Skeletal muscle tissue (tissue), 4 donors: ENCODE measurements around the gene BCDIN3D. TPM values are rescaled to one million over a fixed set of nuclear protein-coding genes. Genes with fewer than 3 reads are reported as not detected.

Experiments
- H3K27ac ChIP-seq: one replicate; pipeline ENCODE4 v1.7.0; 2013; ENCODE audit warnings: mild to moderate bottlenecking, low read depth, low read length, inconsistent platforms
- H3K27me3 ChIP-seq, 3 donors: one replicate each; pipeline ENCODE4 v1.7.0; 2013; ENCODE audit warnings: low read length in 3 of 3; ENCODE audit not compliant: control insufficient read depth in 3 of 3, insufficient read depth in 3 of 3
- H3K36me3 ChIP-seq, 3 donors: one replicate each; pipeline ENCODE4 v1.7.0; 2013; ENCODE audit warnings: low read length in 3 of 3; ENCODE audit not compliant: control insufficient read depth in 3 of 3, insufficient read depth in 3 of 3
- H3K4me1 ChIP-seq, 3 donors: one replicate each; pipeline ENCODE4 v1.7.0; 2013; ENCODE audit warnings: low read length in 3 of 3, mild to moderate bottlenecking in 3 of 3; ENCODE audit not compliant: control insufficient read depth in 3 of 3, insufficient read depth in 3 of 3
- H3K4me3 ChIP-seq, 3 donors: one replicate each; pipeline ENCODE4 v1.7.0; 2013; ENCODE audit warnings: low read length in 3 of 3
- H3K9ac ChIP-seq, 3 donors: one replicate each; pipeline ENCODE4 v1.7.0; 2013; ENCODE audit warnings: low read length in 3 of 3, mild to moderate bottlenecking in 3 of 3, moderate library complexity in 2 of 3, low read depth in 1 of 3
- H3K9me3 ChIP-seq, 3 donors: one replicate each; pipeline ENCODE4 v1.7.0; 2013; ENCODE audit warnings: low read length in 3 of 3; ENCODE audit not compliant: control insufficient read depth in 3 of 3
- total RNA-seq: library from RNA; depleted of rRNA; stranded (reverse); fragments of >200 nt; gene quantifications from one replicate; pipeline ENCODE4 v1.2.3, GENCODE V29; 2014
- donor health status: Osteomylitis.

Gene BCDIN3D
- total RNA-seq, 1 donor from 2014 or later, result 6.8 TPM

DNA sequence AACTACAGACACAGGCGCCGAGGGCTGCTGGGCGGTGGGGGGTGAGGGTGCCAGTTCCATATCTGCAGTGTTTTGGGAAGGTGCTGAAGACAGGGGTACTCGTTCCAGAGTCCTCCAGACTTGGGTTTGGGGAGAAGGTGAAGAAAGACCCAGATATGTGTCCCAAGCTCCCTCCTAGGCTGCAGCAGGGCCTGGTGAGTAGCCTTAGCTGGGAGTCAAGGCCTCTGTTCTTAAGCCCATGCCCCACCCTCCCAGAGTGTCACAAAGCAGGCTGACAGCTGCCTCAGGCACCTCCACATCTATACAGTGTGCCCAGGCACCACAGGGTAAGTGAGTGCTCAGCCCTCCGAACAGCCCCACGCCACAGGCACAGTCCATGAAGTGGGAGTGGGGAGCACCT is 19.0 kb downstream of the BCDIN3D start:
- no peaks in the 10 kb centered on the region for H3K27me3 ChIP-seq
- H3K36me3 ChIP-seq, result peaks cover 0 to 2% (median 0%) of the 10 kb centered on the region in 3 donors
- H3K9ac ChIP-seq, result peak overlapping the region in 1 of 3 donors; percentile 30
- no peaks in the 10 kb centered on the region for H3K9me3 ChIP-seq
- peak overlapping the region in 1 of 3 donors; percentile 2 for H3K4me3 ChIP-seq
- H3K27ac ChIP-seq, result peak overlapping the region; percentile 84
- peaks cover 55 to 68% (median 57%) of the 10 kb centered on the region in 3 donors for H3K4me1 ChIP-seq

DNA sequence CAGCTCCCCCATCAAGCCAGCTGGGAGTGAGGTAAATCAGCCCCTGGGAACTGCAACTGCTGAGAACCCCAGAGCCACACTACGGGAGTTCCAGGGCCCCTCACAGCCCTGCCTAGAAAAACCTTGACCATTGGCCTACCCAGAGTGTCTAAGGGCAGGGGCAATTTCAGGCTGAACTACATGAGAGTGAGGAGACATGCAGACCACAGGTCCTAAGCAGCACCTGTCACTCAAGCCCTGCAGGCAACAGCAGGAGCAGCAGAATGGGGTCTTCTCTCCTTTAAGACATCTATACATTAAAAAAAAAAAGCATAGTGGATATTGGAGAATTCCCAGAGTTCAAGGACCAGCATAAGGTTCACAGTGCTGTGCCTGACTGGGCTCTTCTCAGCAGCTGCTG is 19.6 kb downstream of the BCDIN3D start:
- H3K4me3 ChIP-seq, result no peak overlapping the region
- peaks cover 0 to 2% (median 0%) of the 10 kb centered on the region in 3 donors for H3K36me3 ChIP-seq
- no peak overlapping the region for H3K27ac ChIP-seq
- H3K9me3 ChIP-seq, result no peaks in the 10 kb centered on the region
- no peaks in the 10 kb centered on the region for H3K27me3 ChIP-seq
- H3K9ac ChIP-seq, result peak overlapping the region in 1 of 3 donors; percentile 30
- peaks cover 51 to 62% (median 54%) of the 10 kb centered on the region in 3 donors for H3K4me1 ChIP-seq

DNA sequence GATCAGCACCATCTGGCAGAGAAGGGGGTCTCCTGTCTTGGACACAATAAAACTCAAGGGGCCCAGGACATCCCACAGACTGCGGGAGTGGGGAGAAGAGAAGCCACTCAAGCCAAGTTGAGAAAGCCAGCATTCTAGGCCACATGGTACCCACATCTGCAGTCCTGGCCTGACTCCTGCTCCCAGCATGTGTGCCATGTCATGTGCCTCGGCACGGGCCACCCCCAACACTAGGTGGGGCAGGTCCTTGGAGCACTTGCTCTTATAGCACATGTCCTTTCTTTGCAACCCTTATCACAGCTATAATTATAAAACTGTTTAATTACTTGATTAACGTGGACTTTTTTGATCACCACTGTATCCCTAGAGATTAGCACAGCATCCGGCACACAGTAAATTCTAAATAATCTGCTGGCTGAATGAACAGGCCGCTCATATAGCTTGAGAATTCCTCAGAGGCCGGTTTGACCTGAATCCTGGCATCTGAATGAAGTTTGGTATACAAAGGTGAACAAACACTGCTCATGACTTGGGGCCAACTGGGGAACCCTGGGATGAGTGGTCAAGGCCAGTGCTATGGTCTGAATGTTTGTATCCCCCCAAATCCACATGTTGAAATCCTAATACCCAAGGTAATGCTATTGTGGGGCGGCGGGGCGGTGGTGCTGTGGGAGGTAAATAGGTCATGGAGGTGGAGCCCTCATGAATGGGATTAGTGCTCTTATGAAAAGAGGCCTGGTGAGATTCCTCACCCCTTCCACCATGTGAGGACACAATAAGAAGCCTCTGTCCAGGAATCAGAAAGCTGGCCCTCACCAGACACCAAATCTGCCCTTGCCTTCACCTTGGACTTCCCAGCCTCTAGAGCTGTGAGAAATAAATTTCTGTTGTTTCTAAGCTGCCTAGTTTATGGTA is 21.3 kb downstream of the BCDIN3D start:
- Histone ChIP-seq H3K36me3 (peaks cover 0 to 2% (median 0%) of the 10 kb centered on the region in 3 donors), H3K9me3 (no peaks in the 10 kb centered on the region), H3K27me3 (no peaks in the 10 kb centered on the region), H3K27ac (no peak overlapping the region), H3K4me1 (peaks cover 42 to 51% (median 45%) of the 10 kb centered on the region in 3 donors), H3K4me3 (no peak overlapping the region), H3K9ac (no peak overlapping the region)

DNA sequence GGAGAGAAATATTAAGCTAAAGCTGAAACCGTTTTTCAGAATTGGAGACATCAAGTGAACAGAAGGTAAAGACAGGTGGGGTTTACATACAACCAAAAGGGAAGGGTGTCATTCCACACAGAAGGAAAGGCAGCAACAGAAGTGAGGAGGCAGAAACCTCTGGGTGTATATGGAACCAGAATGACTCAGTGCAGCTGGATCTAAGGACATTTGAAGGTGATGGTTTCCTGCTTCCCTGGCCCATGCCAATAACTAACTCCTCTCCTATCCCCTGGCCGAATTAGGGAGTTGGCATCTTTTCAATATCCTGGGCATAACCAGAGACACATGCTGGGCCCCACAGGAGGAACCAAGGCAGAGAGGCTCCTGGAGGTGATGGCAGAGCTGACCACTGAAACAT is 23.1 kb downstream of the BCDIN3D start:
- no peaks in the 10 kb centered on the region for H3K9me3 ChIP-seq
- no peak overlapping the region for H3K9ac ChIP-seq
- peak overlapping the region; percentile 10 for H3K27ac ChIP-seq
- peaks cover 25 to 33% (median 29%) of the 10 kb centered on the region in 3 donors for H3K4me1 ChIP-seq
- H3K4me3 ChIP-seq, result no peak overlapping the region
- H3K27me3 ChIP-seq, result no peaks in the 10 kb centered on the region
- H3K36me3 ChIP-seq, result peaks cover 0 to 4% (median 0%) of the 10 kb centered on the region in 3 donors

DNA sequence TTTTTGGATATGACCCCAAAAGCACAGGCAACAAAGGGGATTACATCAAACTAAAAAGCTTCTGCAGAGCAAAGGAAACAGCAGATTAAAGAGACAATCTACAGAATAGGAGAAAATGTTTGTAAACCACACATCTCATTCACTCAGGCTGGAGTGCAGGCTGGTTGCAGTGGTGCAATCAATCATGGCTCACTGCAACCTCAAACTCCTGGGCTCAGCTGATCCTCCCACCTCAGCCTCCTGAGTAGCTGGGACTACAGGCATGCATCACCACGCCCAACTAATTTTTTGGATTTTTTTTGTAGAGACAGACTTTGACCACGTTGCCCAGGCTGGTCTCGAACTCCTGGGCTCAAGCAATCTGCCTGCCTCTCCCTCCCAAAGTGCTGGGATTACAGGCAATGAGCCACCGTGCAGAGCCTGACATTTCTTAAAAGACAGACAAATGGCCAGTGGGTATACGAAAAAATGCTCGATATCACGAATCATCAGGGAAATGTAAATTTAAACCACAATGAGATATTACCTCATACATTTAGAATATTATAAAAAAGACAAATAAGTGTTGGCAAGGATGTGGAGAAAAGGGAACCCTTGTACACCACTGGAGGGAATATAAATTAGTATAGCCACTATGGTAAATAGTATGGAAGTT is 24.5 kb downstream of the BCDIN3D start:
- no peak overlapping the region for H3K4me3 ChIP-seq
- H3K9me3 ChIP-seq, result no peaks in the 10 kb centered on the region
- no peaks in the 10 kb centered on the region for H3K27me3 ChIP-seq
- no peak overlapping the region for H3K27ac ChIP-seq
- no peak overlapping the region for H3K9ac ChIP-seq
- H3K4me1 ChIP-seq, result peaks cover 12 to 20% (median 16%) of the 10 kb centered on the region in 3 donors
- peaks cover 0 to 2% (median 0%) of the 10 kb centered on the region in 3 donors for H3K36me3 ChIP-seq

DNA sequence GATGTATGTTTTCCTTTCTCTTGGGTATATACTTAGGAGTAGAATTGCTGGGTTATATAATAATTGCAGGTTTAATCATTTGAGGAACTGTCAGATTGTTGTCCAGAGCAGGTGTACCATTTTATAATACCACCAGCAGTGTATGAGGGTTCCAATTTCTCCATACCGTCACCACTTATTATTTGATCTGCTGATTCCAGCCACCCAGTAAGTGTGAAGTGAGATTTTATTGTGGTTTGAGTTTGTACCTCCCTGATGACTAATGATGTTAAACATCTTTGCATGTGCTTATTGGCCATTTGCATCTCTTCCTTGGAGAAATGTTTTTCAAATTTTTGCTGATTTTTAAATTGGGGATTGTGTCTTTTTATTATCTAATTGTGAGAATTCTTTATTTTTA is 29.8 kb downstream of the BCDIN3D start:
- Histone ChIP-seq H3K27ac (no peak overlapping the region), H3K4me1 (peaks cover 24 to 28% (median 25%) of the 10 kb centered on the region in 3 donors), H3K9ac (no peak overlapping the region), H3K36me3 (peaks cover 0 to 2% (median 0%) of the 10 kb centered on the region in 3 donors), H3K9me3 (no peaks in the 10 kb centered on the region), H3K27me3 (no peaks in the 10 kb centered on the region), H3K4me3 (no peak overlapping the region)

DNA sequence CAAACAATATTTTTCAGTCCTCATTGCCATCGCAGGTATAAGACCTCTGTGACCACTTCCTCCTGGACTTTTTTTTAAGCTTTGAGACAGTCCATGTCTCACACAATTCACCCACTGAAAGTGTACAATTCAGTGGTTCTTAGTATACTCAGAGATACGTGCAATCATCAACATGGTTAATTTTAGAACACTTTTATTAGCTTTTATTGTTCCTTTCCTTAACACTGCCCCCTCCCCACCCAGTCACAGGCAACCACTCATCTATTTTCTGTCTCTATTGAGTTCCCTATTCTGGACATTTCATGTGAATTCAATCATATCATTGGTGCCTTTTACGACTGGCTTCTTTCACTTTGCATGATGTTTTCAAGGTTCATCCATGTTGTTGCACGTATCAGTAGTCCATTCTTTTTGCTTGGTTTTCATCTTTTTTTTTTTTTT is 30.9 kb downstream of the BCDIN3D start:
- H3K4me3 ChIP-seq, result no peak overlapping the region
- peaks cover 0 to 5% (median 0%) of the 10 kb centered on the region in 3 donors for H3K36me3 ChIP-seq
- no peak overlapping the region for H3K27ac ChIP-seq
- no peaks in the 10 kb centered on the region for H3K27me3 ChIP-seq
- H3K9ac ChIP-seq, result no peak overlapping the region
- peaks cover 26 to 32% (median 27%) of the 10 kb centered on the region in 3 donors for H3K4me1 ChIP-seq
- no peaks in the 10 kb centered on the region for H3K9me3 ChIP-seq

DNA sequence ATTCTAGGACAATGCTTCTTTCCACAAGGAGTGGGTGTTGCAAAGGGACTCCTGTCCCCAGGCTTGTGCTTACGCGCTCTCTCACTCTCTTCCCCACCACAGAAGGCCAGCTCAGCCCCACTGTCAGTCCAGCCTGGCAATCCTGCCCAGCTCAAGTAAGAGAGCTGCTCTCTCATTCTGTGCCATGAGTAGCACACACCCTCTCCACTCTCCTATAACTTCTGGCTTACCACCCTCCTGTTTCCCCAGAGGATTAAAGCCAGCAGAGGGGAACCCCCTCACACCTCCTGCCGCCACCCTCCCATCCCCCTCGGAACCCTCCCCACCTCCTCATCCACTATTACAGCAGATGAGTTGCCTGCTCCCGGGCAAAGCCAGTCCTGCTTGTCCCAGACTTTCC is 31.8 kb downstream of the BCDIN3D start:
- H3K27me3 ChIP-seq, result no peaks in the 10 kb centered on the region
- H3K9ac ChIP-seq, result no peak overlapping the region
- H3K4me1 ChIP-seq, result peaks cover 26 to 34% (median 34%) of the 10 kb centered on the region in 3 donors
- no peaks in the 10 kb centered on the region for H3K9me3 ChIP-seq
- H3K36me3 ChIP-seq, result peaks cover 0 to 5% (median 0%) of the 10 kb centered on the region in 3 donors
- no peak overlapping the region for H3K4me3 ChIP-seq
- no peak overlapping the region for H3K27ac ChIP-seq

DNA sequence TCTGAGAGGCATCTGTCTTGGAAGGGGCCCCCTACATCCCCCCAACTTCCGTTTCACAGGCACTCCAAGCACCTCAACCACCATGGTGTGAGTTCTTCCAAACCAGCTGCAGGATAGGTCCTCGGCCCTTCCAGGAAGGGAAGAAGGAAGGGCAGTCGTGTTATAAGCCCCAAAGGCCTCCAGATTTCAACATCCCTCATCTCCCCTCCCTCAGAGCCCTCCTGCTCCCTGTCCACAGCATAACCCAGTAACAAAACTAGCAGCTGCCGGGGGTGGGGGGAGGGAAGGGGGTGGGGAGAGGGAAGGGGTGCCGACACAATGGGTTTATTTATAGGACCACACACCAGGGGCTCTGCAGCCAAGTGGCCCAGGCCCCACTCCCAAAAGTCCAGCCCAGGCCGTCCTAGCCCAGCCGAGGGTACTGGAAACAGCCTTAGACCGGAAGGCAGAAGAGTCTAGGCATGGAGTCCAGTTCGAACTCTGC is 33.0 kb downstream of the BCDIN3D start:
- H3K9me3 ChIP-seq, result no peaks in the 10 kb centered on the region
- no peaks in the 10 kb centered on the region for H3K27me3 ChIP-seq
- peaks cover 26 to 34% (median 32%) of the 10 kb centered on the region in 3 donors for H3K4me1 ChIP-seq
- peak overlapping the region in 2 of 3 donors; percentile 10 to 49 for H3K4me3 ChIP-seq
- peak overlapping the region; percentile 56 to 66 (median 57) for H3K9ac ChIP-seq
- H3K36me3 ChIP-seq, result peaks cover 7 to 12% (median 12%) of the 10 kb centered on the region in 3 donors
- peak overlapping the region; percentile 83 for H3K27ac ChIP-seq
